MV-4-11 (cell line): ENCODE results near the gene CCT5.

Experiments used
- DNase-seq: peaks from one replicate; lab custom pipeline; 2025; lab: John Stamatoyannopoulos, UW

CCT5 gene

GRCh38 chr5:10277773-10278630, 27.9 kb downstream of the CCT5 start:
- no peak for DNase-seq

- no peak for DNase-seq
Observed at GRCh38 chr5:10278658-10279279, 28.7 kb downstream of the CCT5 start.

- no peak for DNase-seq
Observed at GRCh38 chr5:10279328-10279727, 29.2 kb downstream of the CCT5 start.

- no peak for DNase-seq
Observed at GRCh38 chr5:10279925-10280720, 30.0 kb downstream of the CCT5 start.

- DNase-seq = peak; percentile 43
Observed at GRCh38 chr5:10283927-10284635, 34.0 kb downstream of the CCT5 start.

- DNase-seq = peak; percentile 19
Observed at GRCh38 chr5:10285362-10285761, 35.3 kb downstream of the CCT5 start.

GRCh38 chr5:10286162-10286861, 36.2 kb downstream of the CCT5 start:
- DNase-seq = no peak

GRCh38 chr5:10286862-10287227, 36.8 kb downstream of the CCT5 start:
- no peak for DNase-seq

- DNase-seq = no peak
Observed at GRCh38 chr5:10288592-10289219, 38.6 kb downstream of the CCT5 start.

GRCh38 chr5:10289353-10289752, 39.3 kb downstream of the CCT5 start:
- DNase-seq = peak; percentile 50

GRCh38 chr5:10289991-10290390, 39.9 kb downstream of the CCT5 start:
- DNase-seq = no peak

GRCh38 chr5:10290438-10290837, 40.4 kb downstream of the CCT5 start:
- DNase-seq = no peak

- no peak for DNase-seq
Observed at GRCh38 chr5:10291692-10292339, 41.7 kb downstream of the CCT5 start.

GRCh38 chr5:10293907-10294662, 44.0 kb downstream of the CCT5 start:
- no peak for DNase-seq

GRCh38 chr5:10295619-10296326, 45.7 kb downstream of the CCT5 start:
- DNase-seq = no peak

- no peak for DNase-seq
Observed at GRCh38 chr5:10297646-10298204, 47.6 kb downstream of the CCT5 start.

- no peak for DNase-seq
Observed at GRCh38 chr5:10300246-10300645, 50.2 kb downstream of the CCT5 start.

- DNase-seq = no peak
Observed at GRCh38 chr5:10301266-10301665, 51.2 kb downstream of the CCT5 start.
